Measurements from ENCODE around the gene FSHB. TPM values are rescaled to one million over a fixed set of nuclear protein-coding genes. Genes with fewer than 3 reads are reported as not detected.
"Not testable (repeated sequence)": the region's sequence is repeated elsewhere in the genome, so short reads cannot be mapped to it uniquely, and the experiment has no call there.

The FSHB gene
- polyA plus RNA-seq, 4 donors, result 0.10 TPM; not detected in 3

- DNase-seq (ENCODE audit: low read depth in 4 of 4, low spot score in 2 of 4), result no peak
These were observed 30.0 kb downstream of the FSHB start for GRCh38 chr11:30260813-30261212.

- DNase-seq (ENCODE audit: low read depth in 4 of 4, low spot score in 2 of 4), result no peak
These were observed 31.0 kb downstream of the FSHB start for GRCh38 chr11:30261821-30262220.

- DNase-seq (ENCODE audit: low read depth in 4 of 4, low spot score in 2 of 4), result not testable (repeated sequence)
These were observed 37.8 kb downstream of the FSHB start for GRCh38 chr11:30268638-30269037.

GRCh38 chr11:30270671-30271070, 39.9 kb downstream of the FSHB start:
- DNase-seq (ENCODE audit: low read depth in 4 of 4, low spot score in 2 of 4), result no peak

- DNase-seq (ENCODE audit: low read depth in 4 of 4, low spot score in 2 of 4), result no peak
These were observed 46.4 kb downstream of the FSHB start for GRCh38 chr11:30277176-30277575.

GRCh38 chr11:30279796-30280195, 49.0 kb downstream of the FSHB start:
- DNase-seq (ENCODE audit: low read depth in 4 of 4, low spot score in 2 of 4), result no peak

GRCh38 chr11:30281476-30282288, 50.9 kb downstream of the FSHB start:
- DNase-seq (ENCODE audit: low read depth in 4 of 4, low spot score in 2 of 4), result no peak

GRCh38 chr11:30282289-30282631, 51.4 kb downstream of the FSHB start:
- DNase-seq (ENCODE audit: low read depth in 4 of 4, low spot score in 2 of 4), result no peak

Other genes with a start within 250 kb of the FSHB start
- under 1 TPM; 0.20 to 0.33 (median 0.27) TPM for gene KCNA4, start 214.0 kb upstream of the FSHB start, polyA plus RNA-seq (ENCODE audit: insufficient read length in 4 of 4)
- 10 to 100 TPM; 48.7 to 64.5 (median 52.5) TPM for gene ARL14EP, start 92.1 kb downstream of the FSHB start, polyA plus RNA-seq (ENCODE audit: insufficient read length in 4 of 4)

All from left renal cortex interstitium (tissue), 4 donors.